RWPE1 (cell line): Measurements from ENCODE around the gene CCDC73.
"Not testable (repeated sequence)": the region's sequence is repeated elsewhere in the genome, so short reads cannot be mapped to it uniquely, and the experiment has no call there.

ENCODE experiments used
- CTCF ChIA-PET: fragments of 350-600 bp; sonication (Branson Sonifier 250); formaldehyde crosslinking; extraction: SDS; loops from one replicate; lab custom pipeline; 2021; lab: Yijun Ruan, JAX
- POLR2A ChIA-PET: fragments of 400-600 bp; formaldehyde crosslinking; extraction: SDS; loops from one replicate; lab custom pipeline; 2020; ENCODE audit warnings: antibody characterized with exemption; ENCODE audit not compliant: low non-redundant PET; lab: Yijun Ruan, JAX
- DNase-seq: peaks from one replicate; pipeline ENCODE4 v3.0.0; 2012; ENCODE audit warnings: low spot score
- H3K27ac ChIP-seq: fragments of 450-650 bp; 2 replicates; pipeline ENCODE4 v1.5.1; 2017
- CTCF ChIP-seq: fragments of 450-650 bp; conservative IDR thresholded peaks from 2 replicates; pipeline ENCODE4 v1.5.1; 2017; ENCODE audit warnings: low read depth, mild to moderate bottlenecking

The CCDC73 gene

DNA sequence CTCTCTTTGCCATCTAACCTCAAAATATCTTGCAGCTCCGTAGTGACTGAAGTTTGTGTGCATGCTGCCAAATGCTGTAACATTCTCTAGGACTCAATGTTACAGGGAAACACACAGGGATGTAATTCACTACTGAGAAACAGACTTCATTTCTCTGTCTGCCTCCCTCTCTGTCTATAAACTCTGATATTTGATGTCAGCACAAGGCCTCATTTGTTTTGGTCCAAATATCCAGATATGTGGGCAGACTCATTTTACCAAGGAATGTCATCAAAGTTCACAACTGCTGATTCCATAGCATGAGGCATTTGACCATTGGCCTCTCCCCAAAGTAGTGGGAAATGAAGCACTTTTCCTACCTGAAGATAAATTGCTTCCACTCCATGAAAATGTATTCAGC lies 32.8 kb upstream of the CCDC73 start:
- ChIA-PET POLR2A (no interaction called here), CTCF (no interaction called here)
- no peak for DNase-seq
- TF ChIP-seq CTCF, result no peak
- H3K27ac ChIP-seq, result no peak overlapping the region

DNA sequence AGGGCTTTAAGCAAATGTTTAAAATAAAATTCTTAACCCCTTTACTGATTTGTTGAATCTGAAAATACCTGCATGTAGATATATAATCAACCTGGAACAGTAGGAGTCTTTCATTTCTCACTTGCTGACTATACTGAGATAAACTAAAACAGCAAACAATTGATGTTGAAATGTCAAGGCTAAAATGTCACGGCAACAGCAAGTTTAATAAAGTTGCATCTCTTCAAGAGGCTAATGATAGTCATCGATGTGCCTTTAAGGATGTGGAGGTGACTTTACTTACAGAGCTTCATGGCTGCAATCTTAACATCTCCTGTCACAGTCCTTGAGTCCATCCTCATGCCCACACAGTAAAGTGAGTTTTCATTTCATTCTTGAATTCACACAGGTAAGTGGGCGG lies 31.7 kb upstream of the CCDC73 start:
- ChIA-PET CTCF (no interaction called here), POLR2A (no interaction called here)
- H3K27ac ChIP-seq, result no peak overlapping the region
- DNase-seq, result no peak
- no peak for TF ChIP-seq CTCF

DNA sequence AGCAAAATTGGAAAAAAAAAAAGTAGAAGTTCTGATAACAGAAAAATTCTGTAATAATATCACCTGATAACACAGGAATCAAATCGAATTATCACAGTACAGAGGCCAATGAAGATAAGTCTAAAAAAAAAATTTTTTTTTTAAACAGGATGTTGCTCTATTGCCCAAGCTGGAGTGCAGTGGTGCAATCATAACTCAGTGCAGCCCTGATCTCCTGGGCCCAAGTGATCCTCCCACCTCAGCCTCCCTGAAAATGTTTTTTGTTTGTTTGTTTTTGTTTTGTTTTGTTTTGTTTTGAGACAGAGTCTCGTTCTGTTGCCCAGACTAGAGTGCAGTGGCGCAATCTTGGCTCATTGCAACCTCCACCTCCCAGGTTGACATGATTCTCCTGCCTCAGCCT lies 29.2 kb upstream of the CCDC73 start:
- H3K27ac ChIP-seq, DNase-seq, POLR2A ChIA-PET: not testable (repeated sequence)
- CTCF ChIA-PET, result interaction anchor here (0.6 kb wide), 1 partner anchor 103 kb away, joined by 5 read pairs; no protein-coding TSS in a partner anchor

DNA sequence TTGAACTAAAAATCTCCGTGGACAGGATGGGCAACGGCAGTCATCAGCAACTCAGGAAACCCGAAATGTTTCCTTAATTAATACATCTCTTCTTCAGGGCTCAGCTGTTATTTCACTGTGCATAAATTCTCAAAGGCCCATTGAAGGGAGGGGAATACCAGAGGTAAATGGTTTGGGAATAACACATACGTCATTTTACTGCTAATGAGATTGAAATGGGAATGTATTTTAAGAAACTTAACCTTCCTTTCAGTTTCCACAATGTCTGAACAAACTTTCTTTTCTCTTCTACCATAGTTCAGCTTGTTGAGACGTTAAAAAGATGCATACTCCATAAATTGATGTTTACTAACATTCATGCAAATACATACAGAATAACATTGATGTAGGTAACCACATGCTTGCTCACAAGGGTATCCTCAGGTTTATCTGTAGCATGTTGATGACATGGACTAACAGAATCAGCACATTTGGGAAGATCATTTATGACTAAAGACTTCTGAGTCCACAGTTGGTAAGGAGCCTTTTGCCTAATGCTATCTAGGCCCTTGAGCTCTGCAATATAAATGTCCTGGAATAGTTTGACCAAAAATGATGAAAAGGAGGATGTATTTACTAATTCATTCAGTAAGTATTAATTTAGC lies 27.6 kb upstream of the CCDC73 start:
- H3K27ac ChIP-seq, result no peak overlapping the region
- ChIA-PET POLR2A (no interaction called here), CTCF (interaction anchor here (1.2 kb wide), 1 partner anchor 13 kb away, joined by 3 read pairs; no protein-coding TSS in a partner anchor)
- TF ChIP-seq CTCF, result no peak
- DNase-seq, result no peak

- POLR2A ChIA-PET, result no interaction called here
- CTCF ChIA-PET, result interaction anchor here (1.2 kb wide), 1 partner anchor 12 kb away, joined by 3 read pairs; no protein-coding TSS in a partner anchor
- peak; percentile 83 for DNase-seq
- no peak for TF ChIP-seq CTCF
- no peak overlapping the region for H3K27ac ChIP-seq
Measured at GRCh38 chr11:32821517-32821916, 27.1 kb upstream of the CCDC73 start.

GRCh38 chr11:32820497-32820896 lies 26.0 kb upstream of the CCDC73 start:
- DNase-seq, result no peak
- no peak overlapping the region for H3K27ac ChIP-seq
- CTCF ChIA-PET, result no interaction called here
- POLR2A ChIA-PET, result no interaction called here
- TF ChIP-seq CTCF, result no peak

DNA sequence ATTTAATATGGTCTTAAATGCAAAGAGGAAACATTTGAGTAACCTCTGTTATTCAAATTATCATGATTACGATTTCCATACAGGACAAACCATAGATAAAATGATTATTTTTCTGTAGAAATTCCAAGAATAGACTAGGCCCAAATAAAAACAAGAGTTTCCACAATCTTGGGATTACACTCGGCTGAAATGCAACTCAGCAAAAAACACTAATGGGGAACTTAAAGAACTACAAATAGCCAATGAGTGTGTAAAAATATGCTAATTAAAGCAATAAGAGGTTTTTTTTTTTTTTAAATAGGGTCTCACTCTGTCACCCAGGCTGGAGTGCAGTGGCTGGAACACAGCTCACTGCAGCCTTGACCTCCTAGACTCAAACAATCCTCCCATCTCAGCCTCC lies 24.7 kb upstream of the CCDC73 start:
- no peak for TF ChIP-seq CTCF
- ChIA-PET CTCF (no interaction called here), POLR2A (no interaction called here)
- H3K27ac ChIP-seq, result no peak overlapping the region
- DNase-seq, result no peak
